ENCODE results near the gene NUTF2.
"Not testable (repeated sequence)": the region's sequence is repeated elsewhere in the genome, so short reads cannot be mapped to it uniquely, and the experiment has no call there.

Gene NUTF2

DNA sequence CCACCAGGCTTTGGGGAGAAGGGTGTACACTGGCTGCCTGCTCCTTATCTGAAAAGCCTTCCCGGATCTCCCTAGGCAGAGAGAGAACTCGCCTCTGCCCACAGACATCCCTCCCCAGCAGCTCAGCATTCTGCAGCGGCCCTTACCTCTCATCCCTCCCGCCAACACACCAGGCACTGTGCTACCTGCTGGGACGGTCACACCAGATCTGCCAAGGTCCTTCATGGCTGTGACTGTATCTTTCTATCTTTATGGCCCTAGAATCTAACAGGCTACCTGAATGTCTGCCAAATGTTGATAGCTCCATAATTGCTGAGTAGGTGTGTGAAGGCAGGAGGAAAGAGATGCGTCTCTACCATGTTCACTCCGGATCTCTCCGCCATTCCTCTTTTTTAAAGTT is 32.2 kb upstream of the NUTF2 start:
- H3K27ac ChIP-seq (ENCODE audit: low read depth, low read length): no peak overlapping the region
- H3K4me1 ChIP-seq (ENCODE audit: control insufficient read depth, insufficient read depth, low read length): no peaks in the 10 kb centered on the region
- H3K9me3 ChIP-seq (ENCODE audit: control insufficient read depth, insufficient read depth, low read depth, low read length): no peaks in the 10 kb centered on the region
- H3K27me3 ChIP-seq (ENCODE audit: control insufficient read depth, insufficient read depth, low read length): no peaks in the 10 kb centered on the region
- H3K36me3 ChIP-seq (ENCODE audit: control insufficient read depth, insufficient read depth, low read length): no peaks in the 10 kb centered on the region
- H3K4me3 ChIP-seq (ENCODE audit: low read depth, low read length): no peak overlapping the region
- H3K9ac ChIP-seq (ENCODE audit: low read length): no peak overlapping the region

DNA sequence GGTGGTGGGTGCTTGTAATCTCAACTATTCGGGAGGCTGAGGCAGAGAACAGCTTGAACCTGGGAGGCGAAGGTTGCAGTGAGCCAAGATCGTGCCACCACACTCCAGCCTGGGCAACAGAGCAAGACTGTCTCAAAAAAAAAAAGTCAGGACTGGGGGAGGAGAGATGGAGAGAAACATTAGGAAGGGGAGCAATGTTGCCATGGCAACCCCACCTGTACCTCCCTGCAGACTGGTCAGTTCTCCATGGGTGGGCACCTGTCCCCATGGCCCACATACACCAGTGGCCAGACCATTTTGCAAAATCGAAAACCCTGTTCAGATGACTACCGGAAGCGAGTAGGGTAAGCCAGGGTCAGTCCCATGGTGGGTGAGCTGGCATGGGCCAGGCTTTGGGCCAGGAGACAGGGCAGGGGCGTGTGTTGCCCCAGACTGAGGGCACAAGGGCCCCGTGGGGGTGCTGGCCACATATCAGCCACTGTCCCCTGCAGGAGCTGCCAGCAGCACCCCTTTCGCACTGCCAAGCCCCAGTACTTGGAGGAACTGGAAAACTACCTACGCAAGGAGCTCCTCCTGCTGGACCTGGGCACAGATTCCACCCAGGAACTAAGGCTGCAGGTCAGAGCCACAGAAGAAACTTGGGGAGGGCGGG is 26.0 kb upstream of the NUTF2 start:
- Histone ChIP-seq H3K27me3 (ENCODE audit: control insufficient read depth, insufficient read depth, low read length) (no peaks in the 10 kb centered on the region), H3K9ac (ENCODE audit: low read length) (no peak overlapping the region), H3K4me1 (ENCODE audit: control insufficient read depth, insufficient read depth, low read length) (no peaks in the 10 kb centered on the region), H3K9me3 (ENCODE audit: control insufficient read depth, insufficient read depth, low read depth, low read length) (no peaks in the 10 kb centered on the region), H3K27ac (ENCODE audit: low read depth, low read length) (no peak overlapping the region), H3K4me3 (ENCODE audit: low read depth, low read length) (no peak overlapping the region), H3K36me3 (ENCODE audit: control insufficient read depth, insufficient read depth, low read length) (peaks cover 3% of the 10 kb centered on the region; the same call in 1 of the 2 replicates)

DNA sequence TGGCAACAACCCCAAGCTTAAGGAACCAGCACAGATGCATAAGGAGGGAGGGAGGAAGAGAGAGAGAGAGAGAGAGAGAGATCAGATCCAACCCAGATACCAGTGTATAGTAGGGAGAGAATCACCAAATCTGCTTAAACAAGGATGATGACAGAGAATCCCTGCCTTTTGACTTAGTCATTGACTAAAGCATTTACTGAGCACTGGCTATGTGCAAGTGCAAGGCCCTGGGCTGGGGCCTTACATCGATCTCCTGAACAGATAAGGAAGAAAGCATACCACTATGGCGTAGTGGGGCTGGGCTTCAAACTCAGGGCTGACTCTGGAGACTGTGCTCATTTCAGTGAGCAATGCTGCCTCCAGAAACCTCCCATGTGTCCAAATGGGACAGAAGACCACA is 24.2 kb upstream of the NUTF2 start:
- no peak overlapping the region for H3K27ac ChIP-seq (ENCODE audit: low read depth, low read length)
- no peaks in the 10 kb centered on the region for H3K27me3 ChIP-seq (ENCODE audit: control insufficient read depth, insufficient read depth, low read length)
- no peak overlapping the region for H3K4me3 ChIP-seq (ENCODE audit: low read depth, low read length)
- H3K9me3 ChIP-seq (ENCODE audit: control insufficient read depth, insufficient read depth, low read depth, low read length): no peaks in the 10 kb centered on the region
- H3K9ac ChIP-seq (ENCODE audit: low read length): no peak overlapping the region
- peaks cover 18% of the 10 kb centered on the region for H3K36me3 ChIP-seq (ENCODE audit: control insufficient read depth, insufficient read depth, low read length)
- H3K4me1 ChIP-seq (ENCODE audit: control insufficient read depth, insufficient read depth, low read length): no peaks in the 10 kb centered on the region

GRCh38 chr16:67825119-67825518 is 21.6 kb upstream of the NUTF2 start:
- H3K9ac ChIP-seq (ENCODE audit: low read length): no peak overlapping the region
- H3K36me3 ChIP-seq (ENCODE audit: control insufficient read depth, insufficient read depth, low read length): peaks cover 44% of the 10 kb centered on the region
- no peaks in the 10 kb centered on the region for H3K4me1 ChIP-seq (ENCODE audit: control insufficient read depth, insufficient read depth, low read length)
- no peak overlapping the region for H3K27ac ChIP-seq (ENCODE audit: low read depth, low read length)
- no peak overlapping the region for H3K4me3 ChIP-seq (ENCODE audit: low read depth, low read length)
- H3K27me3 ChIP-seq (ENCODE audit: control insufficient read depth, insufficient read depth, low read length): no peaks in the 10 kb centered on the region
- no peaks in the 10 kb centered on the region for H3K9me3 ChIP-seq (ENCODE audit: control insufficient read depth, insufficient read depth, low read depth, low read length)

GRCh38 chr16:67825906-67826305 is 20.8 kb upstream of the NUTF2 start:
- H3K9ac ChIP-seq (ENCODE audit: low read length): no peak overlapping the region
- no peaks in the 10 kb centered on the region for H3K27me3 ChIP-seq (ENCODE audit: control insufficient read depth, insufficient read depth, low read length)
- peaks cover 52% of the 10 kb centered on the region for H3K36me3 ChIP-seq (ENCODE audit: control insufficient read depth, insufficient read depth, low read length)
- no peak overlapping the region for H3K27ac ChIP-seq (ENCODE audit: low read depth, low read length)
- H3K4me3 ChIP-seq (ENCODE audit: low read depth, low read length): no peak overlapping the region
- H3K4me1 ChIP-seq (ENCODE audit: control insufficient read depth, insufficient read depth, low read length): no peaks in the 10 kb centered on the region
- H3K9me3 ChIP-seq (ENCODE audit: control insufficient read depth, insufficient read depth, low read depth, low read length): no peaks in the 10 kb centered on the region

GRCh38 chr16:67828651-67829050 is 18.1 kb upstream of the NUTF2 start:
- Histone ChIP-seq H3K27me3 (ENCODE audit: control insufficient read depth, insufficient read depth, low read length) (no peaks in the 10 kb centered on the region), H3K27ac (ENCODE audit: low read depth, low read length) (no peak overlapping the region), H3K9ac (ENCODE audit: low read length) (no peak overlapping the region), H3K9me3 (ENCODE audit: control insufficient read depth, insufficient read depth, low read depth, low read length) (no peaks in the 10 kb centered on the region), H3K4me3 (ENCODE audit: low read depth, low read length) (no peak overlapping the region), H3K36me3 (ENCODE audit: control insufficient read depth, insufficient read depth, low read length) (peaks cover 66% of the 10 kb centered on the region), H3K4me1 (ENCODE audit: control insufficient read depth, insufficient read depth, low read length) (peaks cover 6% of the 10 kb centered on the region; the same call in 1 of the 2 replicates)

DNA sequence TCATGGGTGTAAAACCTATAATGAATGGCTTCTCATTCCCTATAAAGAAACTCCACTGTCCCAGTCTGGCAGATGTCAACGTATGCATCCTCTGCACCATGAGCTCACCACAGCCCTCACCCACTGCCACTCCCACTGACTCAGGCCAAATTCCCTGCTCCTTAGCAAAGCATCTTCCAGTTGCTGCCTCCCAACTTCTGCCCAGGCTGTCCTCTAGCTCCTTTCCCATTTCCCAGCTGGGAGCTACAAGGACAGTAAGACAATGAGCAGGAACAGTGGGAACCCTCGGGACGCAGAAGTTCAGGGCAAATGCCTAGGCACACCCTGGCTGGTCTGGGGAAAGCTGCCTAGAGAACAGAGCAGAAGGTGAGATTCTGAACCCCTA is 13.7 kb upstream of the NUTF2 start:
- no peaks in the 10 kb centered on the region for H3K27me3 ChIP-seq (ENCODE audit: control insufficient read depth, insufficient read depth, low read length)
- H3K36me3 ChIP-seq (ENCODE audit: control insufficient read depth, insufficient read depth, low read length): peaks cover 42% of the 10 kb centered on the region
- peak overlapping the region; percentile 62 for H3K4me3 ChIP-seq (ENCODE audit: low read depth, low read length)
- peaks cover 6% of the 10 kb centered on the region; the same call in 1 of the 2 replicates for H3K4me1 ChIP-seq (ENCODE audit: control insufficient read depth, insufficient read depth, low read length)
- H3K9me3 ChIP-seq (ENCODE audit: control insufficient read depth, insufficient read depth, low read depth, low read length): no peaks in the 10 kb centered on the region
- H3K9ac ChIP-seq (ENCODE audit: low read length): peak overlapping the region; percentile 77
- H3K27ac ChIP-seq (ENCODE audit: low read depth, low read length): no peak overlapping the region

DNA sequence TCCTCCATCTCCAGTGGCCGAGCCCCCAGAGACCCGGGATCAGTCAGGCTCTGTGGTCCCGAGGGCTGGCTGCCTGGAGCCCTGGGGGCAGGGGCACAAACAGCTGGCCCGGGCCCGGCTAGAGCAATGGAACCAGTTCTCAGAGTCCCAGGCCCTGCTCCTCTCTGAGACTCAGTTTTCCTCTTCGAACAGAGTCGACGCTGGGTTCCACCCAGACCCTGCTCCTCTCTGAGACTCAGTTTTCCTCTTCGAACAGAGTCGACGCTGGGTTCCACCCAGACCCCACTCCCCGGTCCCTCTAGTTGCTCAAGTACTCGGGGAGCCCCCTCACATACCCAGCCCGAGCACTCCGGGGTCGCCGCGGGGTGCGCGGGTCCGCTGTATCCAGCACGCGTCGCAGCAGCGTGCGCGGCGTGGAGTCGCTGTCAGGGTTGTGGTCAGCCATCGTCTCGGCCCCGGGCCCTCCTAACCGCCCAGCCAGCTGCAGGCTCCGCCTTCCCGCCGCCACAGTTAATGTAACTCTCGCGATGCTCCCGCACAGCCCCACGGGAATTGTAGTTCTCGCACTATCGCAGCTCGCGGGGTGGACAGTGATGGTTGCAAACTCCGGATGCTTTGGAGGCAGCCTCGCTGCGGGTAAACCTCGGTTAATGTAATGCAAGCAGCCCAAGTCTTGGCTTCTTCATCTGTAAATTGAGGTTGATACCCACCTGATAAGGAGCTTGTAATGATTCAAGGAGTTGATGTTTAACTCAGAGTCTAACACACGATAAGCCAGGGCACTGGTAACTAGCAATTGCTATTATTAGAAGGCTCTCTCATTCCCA is 13.1 kb upstream of the NUTF2 start:
- H3K27ac ChIP-seq (ENCODE audit: low read depth, low read length): no peak overlapping the region
- peak overlapping the region; percentile 77 for H3K9ac ChIP-seq (ENCODE audit: low read length)

DNA sequence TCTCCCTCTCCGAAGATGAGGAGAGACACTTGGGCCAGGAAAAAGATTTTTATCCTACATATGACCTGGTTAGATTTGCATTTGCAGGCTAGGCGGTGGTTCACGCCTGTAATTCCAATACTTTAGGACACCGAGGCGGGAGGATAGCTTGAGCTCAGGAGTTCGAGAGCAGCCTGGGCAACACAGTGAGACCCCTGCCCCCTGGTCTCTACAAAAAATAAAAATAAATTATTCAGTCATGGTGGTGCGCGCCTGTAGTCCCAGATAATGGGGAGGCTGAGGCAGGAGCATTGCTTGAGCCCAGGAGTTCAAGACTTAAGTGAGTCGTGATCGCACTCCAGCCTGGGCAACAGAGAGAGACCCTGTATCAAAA is 12.5 kb upstream of the NUTF2 start:
- Histone ChIP-seq H3K9me3 (ENCODE audit: control insufficient read depth, insufficient read depth, low read depth, low read length) (no peaks in the 10 kb centered on the region), H3K27me3 (ENCODE audit: control insufficient read depth, insufficient read depth, low read length) (no peaks in the 10 kb centered on the region), H3K9ac (ENCODE audit: low read length) (peak overlapping the region; percentile 77), H3K27ac (ENCODE audit: low read depth, low read length) (no peak overlapping the region), H3K4me3 (ENCODE audit: low read depth, low read length) (peak overlapping the region; percentile 62), H3K36me3 (ENCODE audit: control insufficient read depth, insufficient read depth, low read length) (peaks cover 30% of the 10 kb centered on the region), H3K4me1 (ENCODE audit: control insufficient read depth, insufficient read depth, low read length) (peaks cover 6% of the 10 kb centered on the region; the same call in 1 of the 2 replicates)

More for the DNA sequence above, 13.1 kb upstream of the NUTF2 start:
- peak overlapping the region; percentile 62 for H3K4me3 ChIP-seq (ENCODE audit: low read depth, low read length)
- H3K27me3 ChIP-seq (ENCODE audit: control insufficient read depth, insufficient read depth, low read length): no peaks in the 10 kb centered on the region
- H3K36me3 ChIP-seq (ENCODE audit: control insufficient read depth, insufficient read depth, low read length): peaks cover 36% of the 10 kb centered on the region
- H3K9me3 ChIP-seq (ENCODE audit: control insufficient read depth, insufficient read depth, low read depth, low read length): no peaks in the 10 kb centered on the region
- H3K4me1 ChIP-seq (ENCODE audit: control insufficient read depth, insufficient read depth, low read length): peaks cover 6% of the 10 kb centered on the region; the same call in 1 of the 2 replicates

DNA sequence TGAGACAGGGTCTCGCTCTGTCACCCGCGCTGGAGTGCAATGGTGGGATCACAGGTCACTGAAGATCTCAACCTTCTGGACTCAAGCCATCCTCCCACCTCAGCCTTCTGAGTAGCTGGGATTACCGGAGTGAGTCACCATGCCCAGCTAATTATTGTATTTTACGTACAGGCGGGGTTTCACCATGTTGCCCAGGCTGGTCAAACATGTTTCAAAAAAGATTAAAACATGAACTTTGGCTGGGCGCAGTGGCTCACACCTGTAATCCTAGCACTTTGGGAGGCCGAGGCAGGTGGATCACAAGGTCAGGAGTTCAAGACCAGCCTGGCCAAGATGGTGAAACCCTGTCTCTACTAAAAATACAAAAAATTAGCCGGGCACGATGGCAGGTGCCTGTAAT is 9.5 kb upstream of the NUTF2 start:
- H3K27ac ChIP-seq (ENCODE audit: low read depth, low read length); H3K36me3 ChIP-seq (ENCODE audit: control insufficient read depth, insufficient read depth, low read length); H3K9me3 ChIP-seq (ENCODE audit: control insufficient read depth, insufficient read depth, low read depth, low read length); H3K9ac ChIP-seq (ENCODE audit: low read length); H3K27me3 ChIP-seq (ENCODE audit: control insufficient read depth, insufficient read depth, low read length); H3K4me3 ChIP-seq (ENCODE audit: low read depth, low read length): not testable (repeated sequence)
- peaks cover 12% of the 10 kb centered on the region; the same call in 1 of the 2 replicates for H3K4me1 ChIP-seq (ENCODE audit: control insufficient read depth, insufficient read depth, low read length)

DNA sequence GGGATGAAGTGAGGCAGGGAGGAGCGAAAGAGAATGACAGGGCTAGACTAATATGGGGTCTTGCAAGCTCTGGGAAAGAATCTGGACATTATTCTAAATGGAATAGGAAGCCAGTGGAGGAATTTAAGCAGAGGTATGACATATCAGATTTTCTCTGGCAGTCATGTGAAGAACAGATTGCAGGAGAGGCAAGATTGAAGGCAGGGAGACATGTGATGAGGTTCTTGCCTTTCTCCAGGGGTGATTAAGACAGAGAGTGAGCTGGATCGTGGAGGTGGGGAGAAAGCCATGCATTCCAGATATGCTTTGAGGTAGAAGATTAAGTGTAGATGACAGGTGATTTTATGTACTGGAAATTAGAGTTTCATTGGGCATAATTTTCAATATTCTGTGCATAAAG is 8.9 kb upstream of the NUTF2 start:
- Histone ChIP-seq H3K4me3 (ENCODE audit: low read depth, low read length) (no peak overlapping the region), H3K4me1 (ENCODE audit: control insufficient read depth, insufficient read depth, low read length) (peaks cover 8% of the 10 kb centered on the region; the same call in 1 of the 2 replicates), H3K36me3 (ENCODE audit: control insufficient read depth, insufficient read depth, low read length) (no peaks in the 10 kb centered on the region), H3K9ac (ENCODE audit: low read length) (no peak overlapping the region), H3K27me3 (ENCODE audit: control insufficient read depth, insufficient read depth, low read length) (no peaks in the 10 kb centered on the region), H3K9me3 (ENCODE audit: control insufficient read depth, insufficient read depth, low read depth, low read length) (no peaks in the 10 kb centered on the region), H3K27ac (ENCODE audit: low read depth, low read length) (no peak overlapping the region)

Data from HUES6 (cell line).